IMR-90 (cell line): ENCODE results near the gene DPY19L1. TPM values are rescaled to one million over a fixed set of nuclear protein-coding genes. Genes with fewer than 3 reads are reported as not detected.

Experiments
- ATAC-seq: fragments of 200-7000 bp; cut with Tn5 transposase; 2 replicates; pipeline ENCODE4 v1.9.1; 2020; ENCODE audit warnings: low read depth, mild to moderate bottlenecking, moderate library complexity
- BruUV-seq: library from RNA; stranded (reverse); fragments of 400-500 nt; replicated peaks from 2 replicates; lab custom pipeline; 2021; lab: Mats Ljungman, UMichigan
- CTCF ChIA-PET: fragments of 300-600 bp; formaldehyde crosslinking; extraction: SDS; loops from one replicate; lab custom pipeline; 2021; ENCODE audit warnings: antibody characterized with exemption; lab: Yijun Ruan, JAX
- POLR2A ChIA-PET: fragments of 300-600 bp; sonication (Branson Sonifier 250); formaldehyde crosslinking; loops from one replicate; lab custom pipeline; 2022; ENCODE audit warnings: antibody characterized with exemption; ENCODE audit not compliant: unreplicated experiment; lab: Charles Lee
- DNase-seq: peaks from one replicate; pipeline ENCODE4 v3.0.0; 2013
- H2AFZ ChIP-seq: replicated peaks from 2 replicates; pipeline ENCODE3; 2013; ENCODE audit warnings: low read length, mild to moderate bottlenecking; ENCODE audit not compliant: poor library complexity
- H2AK5ac ChIP-seq: 2 replicates; pipeline ENCODE4 v1.6.1; 2013; ENCODE audit warnings: low read depth, low read length, inconsistent platforms
- H2AK9ac ChIP-seq: replicated peaks from 2 replicates; pipeline ENCODE3; 2013; ENCODE audit warnings: mild to moderate bottlenecking, low read depth, low read length, moderate library complexity; ENCODE audit not compliant: poor library complexity
- H2BK120ac ChIP-seq: 2 replicates; pipeline ENCODE4 v1.6.1; 2013; ENCODE audit warnings: low read depth, low read length, inconsistent platforms
- H2BK15ac ChIP-seq: 3 replicates; pipeline ENCODE4 v1.6.1; 2013; ENCODE audit warnings: low read depth, low read length, inconsistent platforms
- H2BK20ac ChIP-seq: 2 replicates; pipeline ENCODE4 v1.6.1; 2013; ENCODE audit warnings: low read depth, mild to moderate bottlenecking, inconsistent platforms, low read length, moderate library complexity
- H2BK5ac ChIP-seq: 2 replicates; pipeline ENCODE4 v1.6.1; 2013; ENCODE audit warnings: mild to moderate bottlenecking, low read depth, low read length, inconsistent platforms; ENCODE audit not compliant: poor library complexity, severe bottlenecking
- H3K14ac ChIP-seq: replicated peaks from 2 replicates; pipeline ENCODE4 v1.6.1; 2013; ENCODE audit warnings: low read depth, low read length, inconsistent platforms
- H3K18ac ChIP-seq: 2 replicates; pipeline ENCODE4 v1.6.1; 2013; ENCODE audit warnings: low read depth, low read length, control low read depth
- H3K23ac ChIP-seq: 2 replicates; pipeline ENCODE4 v1.6.1; 2013; ENCODE audit warnings: low read depth, low read length, inconsistent platforms
- H3K27ac ChIP-seq: 2 replicates; pipeline ENCODE4 v1.5.1; 2013; ENCODE audit warnings: mild to moderate bottlenecking, control low read depth, low read length; ENCODE audit not compliant: insufficient read depth
- H3K27me3 ChIP-seq: 2 replicates; pipeline ENCODE4 v1.6.1; 2013; ENCODE audit warnings: low read length; ENCODE audit not compliant: control insufficient read depth, insufficient read depth
- H3K36me3 ChIP-seq: 2 replicates; pipeline ENCODE4 v1.6.1; 2013; ENCODE audit warnings: low read length, mixed read lengths; ENCODE audit not compliant: control insufficient read depth, insufficient read depth
- H3K4ac ChIP-seq: 2 replicates; pipeline ENCODE4 v1.6.1; 2013; ENCODE audit warnings: low read depth, low read length, inconsistent platforms
- H3K4me1 ChIP-seq: 2 replicates; pipeline ENCODE4 v1.6.1; 2013; ENCODE audit warnings: low read length, mixed read lengths; ENCODE audit not compliant: control insufficient read depth, insufficient read depth
- H3K4me2 ChIP-seq: 2 replicates; pipeline ENCODE4 v1.6.1; 2013; ENCODE audit warnings: low read depth, mild to moderate bottlenecking, control low read depth, low read length, moderate library complexity
- H3K4me3 ChIP-seq: 2 replicates; pipeline ENCODE4 v1.5.1; 2013; ENCODE audit warnings: low read depth, mild to moderate bottlenecking, control low read depth, low read length, moderate library complexity; ENCODE audit not compliant: insufficient read depth
- H3K56ac ChIP-seq: 2 replicates; pipeline ENCODE4 v1.6.1; 2013; ENCODE audit warnings: low read length, inconsistent platforms; ENCODE audit not compliant: insufficient read depth; ENCODE audit errors: extremely low read depth
- H3K79me1 ChIP-seq, 2 experiments: 2 replicates each; pipeline ENCODE4 v1.6.1; 2013; ENCODE audit warnings: low read length in 2 of 2, inconsistent platforms in 1 of 2, low read depth in 1 of 2
- H3K9ac ChIP-seq: 2 replicates; pipeline ENCODE4 v1.6.1; 2013; ENCODE audit warnings: low read depth, low read length, control low read depth
- H3K9me1 ChIP-seq: 2 replicates; pipeline ENCODE4 v1.6.1; 2013; ENCODE audit warnings: low read length, inconsistent platforms; ENCODE audit not compliant: insufficient read depth
- H3K9me3 ChIP-seq: 2 replicates; pipeline ENCODE4 v1.6.1; 2013; ENCODE audit warnings: low read length; ENCODE audit not compliant: control insufficient read depth, insufficient read depth
- H4K20me1 ChIP-seq: 2 replicates; pipeline ENCODE4 v1.6.1; 2013; ENCODE audit warnings: low read length, inconsistent platforms; ENCODE audit not compliant: insufficient read depth
- H4K5ac ChIP-seq: 2 replicates; pipeline ENCODE4 v1.6.1; 2013; ENCODE audit warnings: mild to moderate bottlenecking, low read depth, low read length, control low read depth
- H4K8ac ChIP-seq, 2 experiments: 2 replicates each; pipeline ENCODE4 v1.6.1; 2013; ENCODE audit warnings: low read depth in 2 of 2, low read length in 2 of 2, control low read depth in 1 of 2, inconsistent platforms in 1 of 2
- H4K91ac ChIP-seq: 2 replicates; pipeline ENCODE4 v1.6.1; 2013; ENCODE audit warnings: low read depth, low read length, inconsistent platforms; ENCODE audit not compliant: insufficient read depth
- BHLHE40 ChIP-seq: fragments of 150-350 bp; IDR thresholded peaks from 2 replicates; pipeline ENCODE4 v1.6.1; 2016; ENCODE audit warnings: mild to moderate bottlenecking, low read depth, low read length
- CEBPB ChIP-seq: IDR thresholded peaks from 2 replicates; pipeline ENCODE4 v1.6.1; 2012; ENCODE audit warnings: low read depth, low read length, improper control_type of control experiment
- CTCF ChIP-seq: conservative IDR thresholded peaks from 2 replicates; pipeline ENCODE4 v1.5.1; 2012; ENCODE audit warnings: mild to moderate bottlenecking, low read depth, low read length, improper control_type of control experiment
- MXI1 ChIP-seq: IDR thresholded peaks from 2 replicates; pipeline ENCODE4 v1.6.1; 2012; ENCODE audit warnings: low read depth, mild to moderate bottlenecking, low read length, moderate library complexity, borderline replicate concordance
- NFE2L2 ChIP-seq: fragments of 150-350 bp; IDR thresholded peaks from 2 replicates; pipeline ENCODE4 v1.6.1; 2016; ENCODE audit warnings: low read depth, mild to moderate bottlenecking, low read length
- RAD21 ChIP-seq: IDR thresholded peaks from 2 replicates; pipeline ENCODE4 v1.6.1; 2012; ENCODE audit warnings: low read length, improper control_type of control experiment
- RCOR1 ChIP-seq: IDR thresholded peaks from 2 replicates; pipeline ENCODE4 v1.6.1; 2012; ENCODE audit warnings: mild to moderate bottlenecking, low read length, improper control_type of control experiment; ENCODE audit not compliant: insufficient replicate concordance
- RFX5 ChIP-seq: IDR thresholded peaks from 2 replicates; pipeline ENCODE4 v1.8.0; 2012; ENCODE audit warnings: low read depth, mild to moderate bottlenecking, low read length, moderate library complexity
- USF2 ChIP-seq: fragments of 150-350 bp; IDR thresholded peaks from 2 replicates; pipeline ENCODE4 v1.6.1; 2017; ENCODE audit warnings: mild to moderate bottlenecking, antibody characterized with exemption, low read length, low read depth
- WGBS, 2 experiments: methylation state at CpG; one replicate each; pipeline versions ENCODE4 v1.1.5 to v1.1.7; 2013; ENCODE audit warnings: missing lambda C conversion rate in 2 of 2; ENCODE audit not compliant: insufficient read length in 1 of 2; ENCODE audit errors: extremely low coverage in 2 of 2; 5-methylcytosine and 5-hydroxymethylcytosine counted together
- dilution Hi-C: fragments of 300-500 bp; cut with HindIII; formaldehyde crosslinking; loops from one replicate; pipeline ENCODE4 v1.14.3; 2018; ENCODE audit warnings: low sequenced_read_pairs; ENCODE audit not compliant: unreplicated experiment
- in situ Hi-C: fragments of 300-500 bp; cut with MboI; formaldehyde crosslinking; loops from 3 replicates; pipeline ENCODE4 v1.14.3; 2019; ENCODE audit warnings: low sequenced_read_pairs, inconsistent platforms, mixed read lengths
- intact Hi-C: fragments of 100-400 bp; cut with micrococcal nuclease; formaldehyde crosslinking; loops from 2 replicates; pipeline ENCODE4 v1.10.0; 2022
- polyA plus RNA-seq, 3 experiments: library from polyadenylated mRNA; depleted of rRNA; stranded (reverse); fragments of >200 nt; gene quantifications; 2 replicates each; pipeline ENCODE4 v1.2.3, GENCODE V29; 2012; ENCODE audit warnings: low replicate concordance in 1 of 3
- total RNA-seq: library from RNA; depleted of rRNA; stranded (reverse); fragments of >200 nt; gene quantifications from 2 replicates; pipeline ENCODE4 v1.2.3, GENCODE V29; 2012

Gene DPY19L1
- total and polyA plus RNA-seq, 2 of the 4 experiments (the other 2 are of a cell fraction), result 12.1 to 12.2 TPM

- intact Hi-C loops, result no loop called here
- Histone ChIP-seq H3K9me1 (no peaks in the 10 kb centered on the region; the same call in 1 of the 2 replicates), H2BK15ac (no peak overlapping the region), H2BK20ac (no peak overlapping the region), H3K9me3 (no peaks in the 10 kb centered on the region), H3K56ac (no peak overlapping the region), H3K4me2 (no peak overlapping the region), H2AK5ac (no peak overlapping the region), H3K4ac (no peak overlapping the region), H4K20me1 (peaks cover 3% of the 10 kb centered on the region; the same call in 1 of the 2 replicates), H3K14ac (no peak overlapping the region), H3K4me3 (no peak overlapping the region), H2BK120ac (no peak overlapping the region), H3K23ac (no peak overlapping the region), H3K27ac (no peak overlapping the region), H3K4me1 (peaks cover 1% of the 10 kb centered on the region; the same call in 1 of the 2 replicates), H3K27me3 (no peaks in the 10 kb centered on the region), H3K9ac (no peak overlapping the region), H3K79me1 (peaks cover 31 to 34% of the 10 kb centered on the region in 2 experiments), H3K36me3 (no peaks in the 10 kb centered on the region), H4K91ac (no peak overlapping the region), H4K8ac (no peak overlapping the region), H2AK9ac (no peak overlapping the region), H2BK5ac (no peak overlapping the region), H3K18ac (no peak overlapping the region), H4K5ac (no peak overlapping the region), H2AFZ (no peak overlapping the region)
- in situ Hi-C loops, result no loop called here
- dilution Hi-C loops, result no loop called here
- BruUV-seq, result no TSS peak
- DNase-seq, result no peak
- ChIA-PET POLR2A (no interaction called here), CTCF (no interaction called here)
- no peak for ATAC-seq
- TF ChIP-seq BHLHE40 (no peak), USF2 (no peak), CEBPB (no peak), NFE2L2 (no peak), CTCF (no peak), RCOR1 (no peak), MXI1 (no peak), RAD21 (no peak), RFX5 (no peak)
- no CpG with 5 or more reads among the region's 1 CpG for WGBS, 2 experiments
Measured at GRCh38 chr7:35029311-35029710, 8.0 kb downstream of the DPY19L1 start.
